ENCODE measurements around the gene WWC2. TPM values are rescaled to one million over a fixed set of nuclear protein-coding genes. Genes with fewer than 3 reads are reported as not detected.

WWC2 gene
- total RNA-seq, 4 donors from 2014 or later: 26.9 to 45.9 (median 41.4) TPM

GRCh38 chr4:183360161-183360919 is 261.3 kb downstream of the WWC2 start:
- Histone ChIP-seq H3K4me3 (no peak overlapping the region), H3K9me3 (no peaks in the 10 kb centered on the region), H3K27ac (no peak overlapping the region), H3K36me3 (no peaks in the 10 kb centered on the region), H3K4me1 (no peaks in the 10 kb centered on the region), H3K27me3 (no peaks in the 10 kb centered on the region)
- TF ChIP-seq CTCF (IDR thresholded peaks at IDR 0.05): no peak
- TF ChIP-seq POLR2A (IDR thresholded peaks at IDR 0.05): no peak
- DNase-seq: no peak
- intact Hi-C loops (cut with DNase I; ENCODE audit: low total_unique reads): no loop called here

GRCh38 chr4:183362036-183362435 is 263.0 kb downstream of the WWC2 start:
- H3K9me3 ChIP-seq: no peaks in the 10 kb centered on the region
- intact Hi-C loops (cut with DNase I; ENCODE audit: low total_unique reads): no loop called here
- no peaks in the 10 kb centered on the region for H3K4me1 ChIP-seq
- TF ChIP-seq POLR2A (IDR thresholded peaks at IDR 0.05): no peak
- TF ChIP-seq CTCF (IDR thresholded peaks at IDR 0.05): no peak
- H3K36me3 ChIP-seq: no peaks in the 10 kb centered on the region
- no peak overlapping the region for H3K4me3 ChIP-seq
- no peak for DNase-seq
- no peaks in the 10 kb centered on the region for H3K27me3 ChIP-seq
- H3K27ac ChIP-seq: no peak overlapping the region

GRCh38 chr4:183362916-183363542 is 264.0 kb downstream of the WWC2 start:
- no peak overlapping the region for H3K27ac ChIP-seq
- no peak overlapping the region for H3K4me3 ChIP-seq
- DNase-seq: no peak

GRCh38 chr4:183364025-183364424 is 265.0 kb downstream of the WWC2 start:
- TF ChIP-seq POLR2A (IDR thresholded peaks at IDR 0.05) (no peak), CTCF (IDR thresholded peaks at IDR 0.05) (no peak)
- no peak overlapping the region for H3K27ac ChIP-seq
- H3K4me3 ChIP-seq: no peak overlapping the region
- H3K9me3 ChIP-seq: no peaks in the 10 kb centered on the region
- intact Hi-C loops (cut with DNase I; ENCODE audit: low total_unique reads): no loop called here
- H3K4me1 ChIP-seq: no peaks in the 10 kb centered on the region
- no peaks in the 10 kb centered on the region for H3K36me3 ChIP-seq
- H3K27me3 ChIP-seq: no peaks in the 10 kb centered on the region
- DNase-seq: no peak

More at GRCh38 chr4:183362916-183363542, 264.0 kb downstream of the WWC2 start:
- no peaks in the 10 kb centered on the region for H3K9me3 ChIP-seq
- no peaks in the 10 kb centered on the region for H3K4me1 ChIP-seq
- intact Hi-C loops (cut with DNase I; ENCODE audit: low total_unique reads): no loop called here
- H3K36me3 ChIP-seq: no peaks in the 10 kb centered on the region
- TF ChIP-seq POLR2A (IDR thresholded peaks at IDR 0.05) (no peak), CTCF (IDR thresholded peaks at IDR 0.05) (no peak)
- H3K27me3 ChIP-seq: no peaks in the 10 kb centered on the region

GRCh38 chr4:183366206-183366835 is 267.3 kb downstream of the WWC2 start:
- no peak overlapping the region for H3K27ac ChIP-seq
- intact Hi-C loops (cut with DNase I; ENCODE audit: low total_unique reads): no loop called here
- TF ChIP-seq POLR2A (IDR thresholded peaks at IDR 0.05) (no peak), CTCF (IDR thresholded peaks at IDR 0.05) (no peak)
- H3K27me3 ChIP-seq: no peaks in the 10 kb centered on the region
- DNase-seq: no peak
- no peak overlapping the region for H3K4me3 ChIP-seq
- no peaks in the 10 kb centered on the region for H3K9me3 ChIP-seq
- H3K4me1 ChIP-seq: no peaks in the 10 kb centered on the region
- H3K36me3 ChIP-seq: no peaks in the 10 kb centered on the region

All from uterus (tissue), 4 donors.